Measurements from ENCODE around the gene PHYHIPL. TPM values are rescaled to one million over a fixed set of nuclear protein-coding genes. Genes with fewer than 3 reads are reported as not detected.

Gene PHYHIPL
- polyA plus RNA-seq (ENCODE audit: insufficient read length in 10 of 10) = 1 to 10 TPM; 1.1 to 5.2 (median 2.1) TPM
- long read RNA-seq, donor 1 = 0 reads
- long read RNA-seq, donor 2 = 0 reads
- long read RNA-seq, donor 3 = 0 reads
- long read RNA-seq, donor 4 = 0 reads
- long read RNA-seq, donor 5, partial matches to known transcripts = 0 of 3 reads
- long read RNA-seq, donor 5, other reads (novel, unspliced or antisense) = 0 of 3 reads
- long read RNA-seq, donor 6 = 0 reads
- long read RNA-seq, donor 7, partial matches to known transcripts = 0 of 1 reads
- long read RNA-seq, donor 7, other reads (novel, unspliced or antisense) = 0 of 1 reads
- long read RNA-seq, donor 8 = 0 reads
- long read RNA-seq, donor 9 = 0 reads

DNA sequence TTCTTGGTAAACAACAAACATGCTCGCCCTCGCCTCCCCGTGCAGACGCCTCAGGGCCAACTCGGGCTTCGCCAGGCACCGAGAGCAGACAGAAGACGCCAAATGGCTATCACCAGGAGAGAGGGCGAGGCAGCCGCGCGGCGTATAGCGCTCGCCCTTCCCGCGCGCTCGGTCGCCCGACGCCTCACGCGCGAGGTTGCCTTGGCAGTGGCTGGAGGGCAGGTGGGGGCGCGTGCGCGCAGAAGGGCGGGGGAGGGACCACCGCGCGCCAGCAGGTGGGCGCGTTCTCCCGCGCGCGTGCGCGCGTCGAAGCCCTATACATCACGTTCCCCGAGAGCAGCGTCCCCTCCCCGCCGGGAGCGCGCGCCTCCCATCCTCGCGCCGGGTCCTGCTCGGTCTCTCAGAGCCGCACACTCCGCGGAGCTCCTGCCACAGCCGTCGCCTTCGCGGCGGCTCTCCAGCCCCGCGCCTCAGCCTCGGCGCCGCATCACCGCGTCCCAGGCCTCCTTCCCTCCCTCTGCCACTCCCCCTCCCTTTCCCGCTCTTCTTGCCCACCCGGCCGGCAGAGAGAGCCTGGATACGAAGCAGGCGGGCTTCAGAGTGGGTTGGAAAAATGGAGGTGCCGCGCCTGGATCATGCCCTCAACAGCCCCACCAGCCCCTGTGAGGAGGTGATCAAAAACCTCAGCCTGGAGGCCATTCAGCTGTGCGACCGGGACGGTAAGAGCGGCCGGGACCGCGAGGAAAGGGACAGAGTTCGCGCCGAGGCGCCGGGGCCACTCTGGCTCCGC lies at the start of gene PHYHIPL:
PHYHIPL (plus strand) TSS at position 403 of the 790 bp plus-strand sequence; CDS start at position 614, 211 bp downstream.
- peak in 2 of 3 donors; percentile 36 to 75 for DNase-seq

DNA sequence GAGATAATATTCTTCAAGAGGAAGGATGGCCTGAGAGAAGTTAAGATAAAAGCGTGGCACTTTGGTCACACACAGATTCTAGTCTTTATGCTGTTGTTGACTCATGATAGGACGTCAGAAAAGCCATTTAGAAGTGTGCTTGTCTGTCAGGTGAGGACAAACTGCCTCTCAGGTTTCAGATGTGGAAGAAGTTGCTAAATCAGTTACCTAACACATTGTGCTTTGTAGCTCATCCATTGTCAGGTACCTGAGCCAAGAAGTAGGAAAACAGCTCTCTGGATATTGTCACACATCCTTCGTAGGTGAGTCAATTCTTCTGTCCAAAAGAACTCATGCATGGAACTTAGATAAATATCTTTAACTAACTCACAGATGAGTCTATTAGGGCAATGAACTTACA lies 49.5 kb upstream of the PHYHIPL start:
- no peak for DNase-seq

DNA sequence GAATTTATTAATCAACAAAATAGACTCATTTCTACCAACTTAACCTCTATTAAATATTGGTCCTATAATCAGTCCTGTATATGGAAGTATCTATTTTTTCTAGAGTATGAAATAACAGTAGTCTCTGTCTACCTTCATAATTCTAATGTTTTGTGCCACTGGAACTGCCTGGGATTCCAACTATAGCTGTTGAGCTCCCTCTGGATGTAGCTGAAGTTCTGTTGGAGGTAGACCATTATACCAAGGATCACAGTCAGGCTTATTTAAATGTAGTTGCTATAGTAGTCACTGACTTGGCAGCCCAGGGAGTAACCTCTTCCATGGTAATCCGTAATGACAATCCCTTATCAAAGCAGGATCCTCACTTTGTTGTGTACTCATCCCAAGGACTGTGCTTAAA lies 48.5 kb upstream of the PHYHIPL start:
- no peak for DNase-seq

DNA sequence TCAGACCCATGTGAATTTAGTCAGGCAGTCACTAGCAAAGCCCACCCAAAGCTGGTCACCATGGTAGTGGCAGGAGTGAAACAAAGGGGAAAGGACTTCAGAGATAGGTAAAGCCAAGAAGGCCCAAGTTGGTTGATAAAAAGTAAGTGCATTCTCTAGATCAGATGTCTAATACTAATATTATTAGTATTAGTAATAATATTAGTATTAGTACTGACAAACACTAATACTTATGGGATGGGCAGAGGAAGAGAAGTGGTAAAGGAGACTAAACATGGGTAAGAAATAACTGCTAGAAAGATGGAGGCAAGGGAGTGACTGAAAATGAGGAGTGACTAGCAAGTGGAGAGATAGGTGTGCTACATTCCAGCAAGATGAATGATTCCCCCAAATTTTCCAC lies 46.6 kb upstream of the PHYHIPL start:
- DNase-seq = no peak

DNA sequence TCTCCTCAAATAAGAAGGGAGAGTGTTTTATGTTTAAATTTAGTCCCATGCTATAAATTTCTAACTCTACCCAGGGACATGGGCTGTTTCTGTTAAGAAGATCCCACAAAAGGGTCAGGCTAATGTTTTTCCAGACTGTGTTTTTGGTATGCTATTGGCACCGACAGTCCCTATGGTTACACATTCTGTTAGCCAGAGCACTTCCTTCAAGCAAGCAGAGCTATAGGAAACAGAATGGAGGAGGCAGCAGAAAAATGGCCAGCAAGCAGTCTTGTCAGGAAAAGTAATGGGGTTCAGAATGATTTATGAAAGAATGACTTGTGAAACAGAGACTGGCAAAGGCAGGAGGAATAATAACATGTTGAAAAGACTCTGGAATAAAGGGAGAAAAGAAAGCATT lies 44.8 kb upstream of the PHYHIPL start:
- DNase-seq = peak in 1 of 3 donors; percentile 24

DNA sequence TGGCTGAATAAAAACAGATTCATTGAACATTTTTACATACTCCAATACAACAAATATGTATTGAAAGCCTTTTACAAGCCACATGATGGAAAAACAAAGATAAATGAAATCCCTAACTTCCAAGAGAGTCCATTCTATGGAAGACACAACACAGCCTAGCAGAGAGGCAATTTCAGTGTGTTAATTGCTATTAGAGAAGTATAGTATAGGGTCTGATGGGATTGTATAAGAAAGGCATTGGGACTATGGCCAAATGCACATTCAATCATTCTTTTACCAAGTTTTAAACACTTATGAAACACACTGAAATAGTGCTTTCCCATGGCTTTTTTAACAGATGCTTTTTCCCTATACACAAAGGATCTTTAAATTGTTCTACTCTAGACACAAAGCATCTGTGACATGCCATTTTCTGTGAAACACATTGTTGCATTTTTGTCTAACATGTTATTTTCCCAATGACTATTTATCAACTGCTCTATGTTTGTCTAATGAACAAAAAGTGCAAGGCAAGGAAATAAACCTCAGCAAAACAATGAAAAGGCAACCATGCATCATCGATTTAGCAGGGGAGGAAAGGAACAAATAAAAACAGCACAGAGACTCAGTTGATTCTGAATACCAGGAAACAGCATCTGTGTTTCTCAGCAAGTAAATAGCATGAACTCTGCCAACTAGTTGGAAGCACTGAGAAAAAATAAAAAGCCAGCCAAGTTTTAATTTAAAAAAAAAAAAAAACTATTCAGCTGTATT lies 42.4 kb upstream of the PHYHIPL start:
- DNase-seq = peak in 1 of 3 donors; percentile 44

DNA sequence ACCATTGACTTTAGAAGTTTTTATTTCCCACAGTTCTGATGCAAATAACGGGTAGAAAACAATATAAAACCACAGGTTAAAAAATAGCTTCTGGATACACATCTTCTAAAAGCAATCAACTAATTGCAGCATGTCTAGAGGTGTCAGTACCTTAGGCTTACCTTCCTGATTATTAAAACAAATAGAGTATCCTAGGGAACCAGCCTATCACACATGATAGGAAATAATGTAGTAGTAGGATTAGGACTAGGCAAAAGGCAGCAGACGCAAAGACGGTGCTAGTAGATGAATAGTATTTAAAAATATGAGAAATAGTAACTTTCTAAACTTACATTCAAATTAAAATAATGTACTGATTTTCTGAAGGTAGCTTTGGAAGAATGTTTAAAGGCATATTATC lies 41.7 kb upstream of the PHYHIPL start:
- no peak for DNase-seq

DNA sequence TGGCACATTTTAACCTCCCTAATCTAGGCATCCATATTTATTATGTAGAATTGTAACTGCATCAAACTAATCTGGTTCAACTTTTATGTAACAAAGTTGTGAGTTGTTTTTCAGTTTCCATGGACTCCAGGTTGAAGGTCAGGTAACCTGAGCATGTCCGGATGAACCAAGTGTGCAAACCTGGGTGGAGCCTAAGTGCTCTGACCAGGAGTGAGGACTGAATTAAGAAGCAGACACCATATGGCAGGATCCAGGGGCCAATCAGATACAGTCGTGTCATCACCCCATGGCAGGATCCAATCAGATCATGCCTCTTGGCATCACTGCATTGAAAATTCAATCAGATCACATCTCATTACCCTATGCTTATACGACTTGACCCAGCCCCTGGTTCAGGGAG lies 41.2 kb upstream of the PHYHIPL start:
- DNase-seq = no peak

DNA sequence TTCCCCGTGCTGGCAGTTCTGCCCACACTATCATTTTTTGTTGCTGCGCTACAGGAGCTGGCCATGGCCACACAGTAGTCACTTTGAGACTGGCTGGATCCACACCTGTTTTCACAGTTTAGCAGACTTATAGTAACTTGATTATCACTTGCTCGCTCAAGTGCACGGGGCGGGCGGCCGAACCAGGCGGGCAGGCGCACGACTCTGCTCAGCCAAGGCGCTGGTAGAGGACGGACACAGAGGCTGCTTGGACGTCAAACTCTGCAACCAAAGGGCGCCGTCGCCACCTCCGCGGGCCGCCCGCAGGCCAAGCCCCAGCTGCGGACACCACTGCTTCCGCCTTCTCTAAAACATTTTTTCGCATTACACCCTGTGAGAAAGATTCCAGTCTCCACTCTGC lies 38.4 kb upstream of the PHYHIPL start:
- no peak for DNase-seq

DNA sequence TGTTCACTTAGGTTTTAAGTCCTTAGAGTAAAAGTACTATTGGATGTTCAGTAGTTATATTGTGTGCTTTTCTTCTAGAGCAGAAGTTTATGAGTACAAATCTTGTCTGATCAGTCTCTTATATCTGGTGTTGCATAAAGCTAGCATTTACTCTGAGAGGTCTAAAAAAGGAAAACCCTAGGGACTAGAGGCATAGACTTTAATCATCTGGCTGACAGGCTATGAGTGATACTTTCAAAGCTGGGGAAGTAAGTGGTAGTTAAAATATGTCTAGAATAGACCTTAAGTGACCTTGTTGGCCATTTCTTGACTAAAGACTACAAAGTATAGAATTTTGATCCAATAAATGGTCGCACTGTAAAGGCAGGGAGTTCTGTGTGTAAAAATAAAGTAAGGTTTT lies 32.9 kb upstream of the PHYHIPL start:
- DNase-seq = no peak

DNA sequence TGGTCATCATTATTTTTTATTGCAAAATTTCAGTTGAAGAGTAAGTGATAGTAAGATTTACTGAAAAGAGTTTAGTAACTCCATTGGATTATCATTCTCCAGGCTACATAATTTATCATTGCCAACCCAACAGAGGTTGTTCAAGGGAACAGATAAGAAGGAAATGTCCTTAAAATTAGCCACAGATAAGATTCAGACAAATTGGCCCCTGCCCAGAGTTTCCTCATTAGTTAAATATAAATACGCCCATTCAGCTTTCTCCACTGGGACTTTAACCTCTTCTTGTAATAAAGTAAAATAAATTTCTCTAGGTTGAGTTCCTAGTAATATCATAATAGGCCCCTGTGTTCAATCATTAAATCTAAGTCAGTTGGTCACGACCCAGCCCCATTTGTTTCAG lies 27.7 kb upstream of the PHYHIPL start:
- no peak for DNase-seq

DNA sequence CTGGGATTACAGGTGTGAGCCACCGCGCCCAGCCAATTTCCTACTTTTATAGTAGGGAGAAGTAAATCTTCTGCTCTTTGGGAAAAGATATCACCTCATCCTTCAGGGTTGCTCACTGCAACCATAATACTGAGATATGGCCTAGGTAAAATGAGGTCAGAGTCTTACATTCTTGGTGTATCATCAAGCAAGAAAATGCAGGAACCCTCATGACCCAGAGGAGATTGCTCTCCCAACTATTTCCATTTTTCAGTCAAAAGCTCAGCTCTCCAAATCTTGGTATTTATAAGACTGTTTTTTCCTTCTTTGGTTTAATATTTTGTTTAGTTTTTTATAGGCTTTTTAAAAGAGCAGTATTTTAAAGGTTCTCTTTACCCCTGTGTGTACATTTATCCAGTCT lies 20.9 kb upstream of the PHYHIPL start:
- no peak for DNase-seq

DNA sequence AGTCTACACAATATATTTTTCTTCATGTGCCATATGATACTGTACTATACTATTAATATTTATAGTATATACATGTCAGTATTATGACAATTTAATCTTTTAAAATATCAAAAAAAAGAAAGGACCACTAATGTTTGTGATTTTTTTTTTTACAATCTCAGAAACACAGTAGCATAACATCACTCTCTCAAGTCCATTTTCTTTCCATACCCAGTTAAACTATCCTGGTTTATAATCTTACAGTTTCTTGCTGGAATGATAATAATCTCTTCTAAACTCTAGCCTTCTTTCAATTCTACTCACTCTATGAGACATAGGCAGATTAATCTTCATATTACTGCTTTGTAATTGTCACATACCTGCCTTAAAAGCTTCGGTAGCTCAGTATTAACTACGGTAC lies 8.9 kb upstream of the PHYHIPL start:
- DNase-seq = no peak

DNA sequence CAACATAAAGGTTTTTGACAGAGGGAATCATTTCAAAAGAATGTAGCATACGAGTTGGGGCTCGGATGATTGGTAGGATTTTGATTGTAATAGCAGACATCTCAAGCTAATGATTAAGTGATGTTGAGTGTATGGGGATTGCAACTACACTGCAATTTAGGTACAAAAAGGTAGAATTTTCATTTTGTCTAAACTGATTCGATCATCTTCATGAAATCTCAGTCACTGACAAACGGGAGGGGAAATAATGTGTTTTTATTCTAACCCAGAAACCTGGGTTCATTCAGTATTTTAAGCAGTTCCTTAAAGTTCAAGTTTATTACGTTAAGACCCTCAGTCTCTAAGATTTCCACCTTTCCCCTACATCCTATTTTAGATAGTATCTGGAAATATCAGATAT lies 3.9 kb upstream of the PHYHIPL start:
- DNase-seq = no peak

DNA sequence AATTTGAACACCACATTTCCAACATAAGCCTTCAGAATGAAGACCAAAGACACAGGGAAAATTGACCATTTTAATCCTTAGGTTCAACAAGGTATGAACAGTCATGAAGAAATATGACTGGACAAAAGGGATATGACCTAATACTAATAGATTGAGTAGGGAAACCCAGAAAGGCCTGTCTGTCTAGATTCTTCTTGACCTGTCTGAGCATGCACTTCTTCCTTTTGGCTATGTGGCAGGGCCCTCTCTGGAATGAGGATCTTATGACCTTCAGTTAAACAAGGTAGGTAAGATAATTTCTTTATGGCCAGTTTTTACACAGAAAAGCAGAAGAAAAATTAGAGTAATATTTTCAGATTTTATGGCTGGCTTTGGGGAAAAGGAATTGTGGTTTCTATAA lies 3.0 kb upstream of the PHYHIPL start:
- DNase-seq = no peak

DNA sequence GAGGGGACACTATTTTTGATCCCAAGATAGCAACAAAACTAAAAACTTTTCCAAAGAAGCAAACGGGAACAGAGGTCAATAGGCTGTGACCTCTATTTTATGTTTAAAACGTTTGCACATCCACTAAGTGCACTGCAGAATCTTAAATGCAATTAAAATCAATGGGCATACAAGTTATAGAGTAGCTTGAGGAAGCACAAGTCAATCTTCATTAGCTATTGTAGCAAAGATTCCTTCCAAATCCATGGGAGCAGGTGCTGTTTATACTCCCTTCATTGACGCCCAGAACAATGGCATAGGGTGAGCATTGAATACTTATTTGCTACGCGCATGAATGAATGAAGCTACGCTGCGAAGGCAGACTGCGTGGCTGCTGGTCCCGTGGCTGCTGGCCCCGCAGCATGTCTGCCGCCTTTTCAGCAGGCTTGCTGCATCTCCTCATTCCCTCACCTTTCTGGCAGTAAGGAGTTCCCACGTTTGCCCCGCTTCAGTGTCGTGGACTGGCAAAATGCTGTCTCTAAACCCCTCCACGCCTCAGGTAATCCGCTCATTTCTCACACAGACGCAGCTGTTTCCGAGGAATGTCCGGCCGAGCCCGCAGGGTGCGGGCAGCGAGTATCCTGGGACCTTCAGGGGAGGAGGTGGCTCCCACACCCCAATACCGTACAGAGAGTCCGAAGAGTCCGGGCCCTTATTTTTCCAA lies 754 bp upstream of the PHYHIPL start:
- DNase-seq = peak in 1 of 3 donors; percentile 44

DNA sequence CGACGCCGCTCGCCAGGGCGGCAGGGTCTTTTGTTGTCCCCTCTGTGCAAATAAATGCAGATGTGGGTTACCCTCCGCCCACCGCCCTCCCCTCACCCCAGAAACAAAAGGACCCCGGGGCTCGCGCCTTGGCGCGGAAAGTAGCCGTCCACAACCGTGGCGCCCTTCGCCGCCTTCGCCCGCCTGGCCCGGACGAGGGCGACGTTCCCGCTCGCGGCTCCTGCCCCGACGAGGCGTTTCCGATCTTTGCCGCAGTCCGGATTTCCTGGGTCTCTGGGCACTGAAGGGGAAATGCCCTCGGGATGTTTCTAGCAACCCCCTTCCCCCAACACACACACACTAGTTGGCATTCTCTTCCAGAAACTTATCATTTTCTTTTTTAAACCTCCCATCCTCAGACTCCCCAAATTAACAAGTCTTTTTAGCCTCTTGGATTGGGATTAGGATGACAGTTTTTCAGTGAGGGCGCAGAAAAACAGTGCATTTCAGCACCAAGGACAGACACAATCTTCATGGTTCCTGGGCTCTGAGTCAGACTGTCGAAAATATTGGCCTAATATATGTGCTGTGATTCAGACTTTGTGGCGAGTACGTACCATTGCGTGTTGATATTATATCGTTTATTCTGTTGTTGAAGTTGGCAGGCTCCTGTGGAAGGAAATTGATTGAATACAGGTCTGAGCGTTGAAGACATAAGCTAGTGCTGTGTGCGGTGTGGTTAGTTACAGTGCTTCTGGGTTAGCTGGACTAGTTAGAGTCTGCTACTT lies 771 bp downstream of the PHYHIPL start:
- peak; percentile 84 to 92 (median 87) for DNase-seq

DNA sequence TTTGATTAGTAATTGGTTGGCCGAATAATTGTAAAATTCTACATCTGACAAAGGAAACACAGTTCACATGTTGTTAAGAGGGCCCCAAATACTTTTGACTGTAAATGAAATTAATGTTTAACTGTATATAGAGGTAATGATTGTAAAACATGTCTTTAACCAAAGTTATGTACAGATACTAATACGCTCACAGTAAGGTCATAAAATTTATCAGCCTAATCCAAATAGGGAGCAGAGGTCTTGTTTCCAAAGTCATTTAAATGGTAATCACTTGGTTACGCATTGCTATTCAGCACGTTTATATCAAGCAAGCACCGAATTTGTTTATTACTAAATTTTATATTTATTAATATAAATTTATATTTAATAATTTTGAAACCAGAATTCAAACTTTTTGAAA lies 1.4 kb downstream of the PHYHIPL start:
- DNase-seq = no peak

DNA sequence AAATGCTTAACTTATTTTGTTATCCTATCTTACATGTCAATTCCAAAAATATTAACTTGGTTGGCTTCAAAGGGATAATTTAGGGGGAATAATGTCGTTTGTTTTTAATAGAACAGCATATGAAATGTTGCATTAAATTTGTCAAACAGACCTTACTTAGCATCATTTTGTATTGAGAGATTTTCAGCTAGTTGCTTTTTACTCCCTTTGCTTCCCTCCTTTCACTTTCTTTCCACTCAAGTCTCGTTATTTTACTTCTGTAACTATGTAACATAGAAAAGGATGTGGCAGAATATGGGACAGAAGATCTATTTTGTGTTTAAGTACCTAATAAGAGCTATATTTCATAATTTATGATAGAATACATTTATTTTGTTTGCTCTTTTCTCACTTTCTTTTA lies 2.6 kb downstream of the PHYHIPL start:
- DNase-seq = no peak

DNA sequence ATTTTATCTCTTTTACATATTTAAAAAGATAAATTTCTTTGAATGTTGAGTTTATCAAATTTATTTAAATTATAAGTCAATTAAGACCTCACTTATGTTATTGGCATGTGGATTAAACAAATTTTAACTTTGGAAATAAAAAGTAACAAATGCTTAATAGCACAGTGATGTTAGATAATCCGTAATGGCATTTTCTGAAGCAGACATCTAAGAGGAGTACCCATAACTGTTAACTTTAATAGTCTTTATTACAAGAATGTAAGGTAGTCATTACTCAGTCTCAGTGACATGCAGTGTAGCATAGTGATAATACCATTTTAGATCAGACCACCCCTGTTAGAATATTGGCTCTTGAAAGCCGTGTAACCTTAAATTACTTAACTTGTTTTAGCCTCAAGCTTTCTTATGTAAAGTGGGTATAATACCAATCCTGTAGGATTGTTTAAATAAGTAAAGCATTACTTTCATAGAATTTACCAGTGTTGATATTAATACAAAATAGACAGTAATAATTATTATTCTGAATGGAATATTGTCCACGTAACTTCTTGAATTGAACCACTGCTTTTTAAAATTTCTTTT lies 4.3 kb downstream of the PHYHIPL start:
- no peak for DNase-seq

DNA sequence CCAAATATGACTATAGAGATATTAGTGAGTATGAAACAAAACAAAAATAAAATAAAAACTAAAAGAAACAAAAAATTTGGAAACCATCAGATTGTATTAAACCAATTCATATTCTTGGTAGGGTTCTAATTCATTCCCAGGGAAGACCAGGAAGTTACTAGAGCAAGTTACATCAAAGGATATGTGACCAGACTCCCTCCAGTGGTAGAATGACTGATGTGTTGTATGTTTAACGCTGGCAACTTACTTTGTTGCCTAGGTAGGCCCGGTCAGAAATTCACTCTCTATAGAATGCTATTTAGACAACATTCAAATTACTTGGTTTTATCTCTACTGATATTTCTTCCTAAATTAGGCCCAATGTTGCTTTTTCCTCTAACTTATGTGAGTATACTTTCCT lies 5.2 kb downstream of the PHYHIPL start:
- peak; percentile 41 to 72 (median 54) for DNase-seq

Measured in muscle of back (tissue), 13 donors.